ENCODE measurements around the gene DCTN2.

DNA sequence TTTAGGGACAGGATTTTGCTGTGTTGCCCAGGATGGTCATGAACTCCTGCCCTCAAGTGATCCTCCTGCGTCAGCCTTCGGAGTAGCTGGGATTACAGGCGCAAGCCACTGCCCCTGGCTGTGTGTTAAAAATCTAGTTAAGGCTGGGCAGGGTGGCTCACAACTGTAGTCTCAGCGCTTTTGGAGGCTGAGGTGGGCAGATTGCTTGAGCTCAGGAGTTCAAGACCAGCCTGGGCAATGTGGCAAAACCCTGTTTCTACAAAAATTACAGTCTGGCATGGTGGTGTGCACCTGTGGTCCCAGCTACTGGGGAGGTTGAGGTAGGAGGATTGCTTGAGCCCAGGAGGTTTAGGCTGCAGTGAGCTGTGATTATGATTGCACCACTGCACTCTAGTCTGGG is 35.8 kb downstream of the DCTN2 start:
- TF ChIP-seq, protein P1, sequence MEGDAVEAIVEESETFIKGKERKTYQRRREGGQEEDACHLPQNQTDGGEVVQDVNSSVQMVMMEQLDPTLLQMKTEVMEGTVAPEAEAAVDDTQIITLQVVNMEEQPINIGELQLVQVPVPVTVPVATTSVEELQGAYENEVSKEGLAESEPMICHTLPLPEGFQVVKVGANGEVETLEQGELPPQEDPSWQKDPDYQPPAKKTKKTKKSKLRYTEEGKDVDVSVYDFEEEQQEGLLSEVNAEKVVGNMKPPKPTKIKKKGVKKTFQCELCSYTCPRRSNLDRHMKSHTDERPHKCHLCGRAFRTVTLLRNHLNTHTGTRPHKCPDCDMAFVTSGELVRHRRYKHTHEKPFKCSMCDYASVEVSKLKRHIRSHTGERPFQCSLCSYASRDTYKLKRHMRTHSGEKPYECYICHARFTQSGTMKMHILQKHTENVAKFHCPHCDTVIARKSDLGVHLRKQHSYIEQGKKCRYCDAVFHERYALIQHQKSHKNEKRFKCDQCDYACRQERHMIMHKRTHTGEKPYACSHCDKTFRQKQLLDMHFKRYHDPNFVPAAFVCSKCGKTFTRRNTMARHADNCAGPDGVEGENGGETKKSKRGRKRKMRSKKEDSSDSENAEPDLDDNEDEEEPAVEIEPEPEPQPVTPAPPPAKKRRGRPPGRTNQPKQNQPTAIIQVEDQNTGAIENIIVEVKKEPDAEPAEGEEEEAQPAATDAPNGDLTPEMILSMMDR (IDR thresholded peaks at IDR 0.05): no peak
- no peak for TF ChIP-seq POLR2A (IDR thresholded peaks at IDR 0.05)

Measured in testis (tissue), 2 donors.